Pancreas (tissue), 10 donors: Measurements from ENCODE around the gene DHRS2. TPM values are rescaled to one million over a fixed set of nuclear protein-coding genes. Genes with fewer than 3 reads are reported as not detected.

Experiments
- ATAC-seq, 4 donors: fragments of 200-7000 bp; cut with Tn5 transposase; one replicate each; pipeline versions ENCODE4 v1.8.0 to v1.9.1; 2020; ENCODE audit warnings: mild to moderate bottlenecking in 4 of 4, moderate library complexity in 4 of 4
- DNase-seq, 6 donors: peaks; one replicate each; pipeline ENCODE4 v3.0.0-alpha.2; 2020
- FAIRE-seq: peaks from 2 replicates; lab custom pipeline; 2012; peaks lifted over from hg19 to GRCh38; lab: Jason Lieb, UNC
- H3K27ac ChIP-seq, 4 donors: fragments of 200-600 bp; sonication (generic); 1 replicate in 3 of 4; 2 replicates in 1 of 4; pipeline versions ENCODE4 v1.5.0 to v1.8.0; 2020
- H3K27me3 ChIP-seq, 4 donors: fragments of 200-600 bp; one replicate each; pipeline ENCODE4 v1.8.0; 2021
- H3K36me3 ChIP-seq, 3 donors: fragments of 200-600 bp; sonication (generic) in 1 of 3; one replicate each; pipeline versions ENCODE4 v1.5.0 to v1.8.0; 2020 to 2021
- H3K4me1 ChIP-seq, 3 donors: fragments of 200-600 bp; one replicate each; pipeline ENCODE4 v1.8.0; 2021
- H3K4me3 ChIP-seq, 4 donors: fragments of 200-600 bp; sonication (generic) in 2 of 4; one replicate each; pipeline versions ENCODE4 v1.5.0 to v1.8.0; 2020 to 2021
- H3K9me3 ChIP-seq, 4 donors: fragments of 200-600 bp; one replicate each; pipeline ENCODE4 v1.8.0; 2021
- WGBS, 2 donors: extraction: QIAGEN DNeasy Blood & Tissue Kit; methylation state at CpG; one replicate each; pipeline ENCODE4 v1.1.7; 2013; 5-methylcytosine and 5-hydroxymethylcytosine counted together
- intact Hi-C, 3 donors: fragments of 100-400 bp; cut with DNase I; formaldehyde crosslinking; loops; one replicate each; pipeline versions ENCODE4 v1.11.1 to v1.14.2; 2022
- polyA plus RNA-seq, 2 donors: library from polyadenylated mRNA; stranded (reverse); fragments of 200-250 nt; gene quantifications; one replicate each; pipeline ENCODE4 v1.2.3, GENCODE V29; 2013
- total RNA-seq, 6 donors: library from RNA; stranded (reverse); fragmentation: NEBNext Ultra II Directional in 4 of 6; extraction: Animal tissue kit (Norgen Biotek cat#: 25700) in 4 of 6; gene quantifications; one replicate each; pipeline versions ENCODE4 v1.2.1 to v1.2.4, GENCODE V29; 2021 to 2023
- TF ChIP-seq, protein P1 (sequence below), 4 donors: fragments of 200-600 bp; sonication (generic) in 3 of 4; IDR thresholded peaks; one replicate each; pipeline versions ENCODE4 v1.5.0 to v1.8.0; 2021; ENCODE audit warnings: antibody characterized with exemption in 4 of 4
- donor health status: healthy with polysubstance abuse.
- donor health status: DM: no; HTN: no; CAD: no; lungs with moderate emphysema.
- donor health status: DM: no; HTN: no; CAD: no.
- donor health status: control.
- donor health status: control.
- donor health status: Bipolar disorder and iron deficiency.
- donor health status: DM: yes; HTN: yes; CAD: no.
- donor health status: DM: no; HTN: no; CAD: no.
- donor health status: DM: no; HTN: no; CAD: no.
- donor health status: DM: yes; HTN: yes; CAD: no.

DHRS2 gene
- total and polyA plus RNA-seq, 8 donors = 0.43 to 21.6 (median 4.8) TPM

DNA sequence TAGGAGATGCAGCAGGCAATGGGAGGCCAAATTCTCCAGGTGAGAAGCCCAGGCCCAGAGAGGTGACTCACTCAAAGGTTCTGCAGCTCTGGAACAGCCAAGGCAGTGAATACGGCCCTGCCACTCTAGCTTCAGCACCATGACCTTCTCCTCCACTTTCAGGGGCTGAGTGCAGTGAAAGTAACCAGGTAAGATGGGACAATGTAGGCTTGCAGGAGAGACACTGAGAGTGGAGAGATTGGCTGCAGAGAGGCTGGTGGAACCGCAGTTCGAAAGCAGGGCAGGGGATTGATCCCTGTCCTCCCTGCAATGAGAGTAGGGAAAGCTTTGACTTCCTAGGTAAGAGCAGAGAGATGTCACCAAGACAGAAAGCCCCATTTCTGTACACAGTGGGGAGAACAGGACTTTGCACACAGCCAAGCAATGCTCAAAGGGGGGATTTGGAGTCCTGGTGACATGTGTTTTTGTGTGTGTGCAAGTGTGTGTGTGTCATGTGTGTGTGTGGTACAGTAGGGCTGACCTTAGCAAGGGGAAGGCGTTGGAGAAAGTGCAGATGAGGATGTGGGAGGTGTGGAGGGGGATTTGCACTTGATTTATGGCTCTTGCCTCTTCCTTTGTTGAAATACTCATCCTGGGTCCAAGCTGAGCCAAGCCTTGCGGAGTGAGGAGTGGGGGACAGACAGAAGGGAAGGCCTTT lies 12.7 kb downstream of the DHRS2 start:
- Histone ChIP-seq H3K4me3 (no peak overlapping the region), H3K36me3 (no peaks in the 10 kb centered on the region), H3K27ac (no peak overlapping the region), H3K9me3 (no peaks in the 10 kb centered on the region), H3K4me1 (no peaks in the 10 kb centered on the region), H3K27me3 (no peaks in the 10 kb centered on the region)
- 77 to 93% methylated on average over 5 of the region's 5 CpGs for WGBS, 2 donors
- FAIRE-seq (no peak), ATAC-seq (no peak), DNase-seq (no peak)
- intact Hi-C loops = no loop called here
- TF ChIP-seq, protein P1, sequence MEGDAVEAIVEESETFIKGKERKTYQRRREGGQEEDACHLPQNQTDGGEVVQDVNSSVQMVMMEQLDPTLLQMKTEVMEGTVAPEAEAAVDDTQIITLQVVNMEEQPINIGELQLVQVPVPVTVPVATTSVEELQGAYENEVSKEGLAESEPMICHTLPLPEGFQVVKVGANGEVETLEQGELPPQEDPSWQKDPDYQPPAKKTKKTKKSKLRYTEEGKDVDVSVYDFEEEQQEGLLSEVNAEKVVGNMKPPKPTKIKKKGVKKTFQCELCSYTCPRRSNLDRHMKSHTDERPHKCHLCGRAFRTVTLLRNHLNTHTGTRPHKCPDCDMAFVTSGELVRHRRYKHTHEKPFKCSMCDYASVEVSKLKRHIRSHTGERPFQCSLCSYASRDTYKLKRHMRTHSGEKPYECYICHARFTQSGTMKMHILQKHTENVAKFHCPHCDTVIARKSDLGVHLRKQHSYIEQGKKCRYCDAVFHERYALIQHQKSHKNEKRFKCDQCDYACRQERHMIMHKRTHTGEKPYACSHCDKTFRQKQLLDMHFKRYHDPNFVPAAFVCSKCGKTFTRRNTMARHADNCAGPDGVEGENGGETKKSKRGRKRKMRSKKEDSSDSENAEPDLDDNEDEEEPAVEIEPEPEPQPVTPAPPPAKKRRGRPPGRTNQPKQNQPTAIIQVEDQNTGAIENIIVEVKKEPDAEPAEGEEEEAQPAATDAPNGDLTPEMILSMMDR (IDR thresholded peaks at IDR 0.05) = no peak

DNA sequence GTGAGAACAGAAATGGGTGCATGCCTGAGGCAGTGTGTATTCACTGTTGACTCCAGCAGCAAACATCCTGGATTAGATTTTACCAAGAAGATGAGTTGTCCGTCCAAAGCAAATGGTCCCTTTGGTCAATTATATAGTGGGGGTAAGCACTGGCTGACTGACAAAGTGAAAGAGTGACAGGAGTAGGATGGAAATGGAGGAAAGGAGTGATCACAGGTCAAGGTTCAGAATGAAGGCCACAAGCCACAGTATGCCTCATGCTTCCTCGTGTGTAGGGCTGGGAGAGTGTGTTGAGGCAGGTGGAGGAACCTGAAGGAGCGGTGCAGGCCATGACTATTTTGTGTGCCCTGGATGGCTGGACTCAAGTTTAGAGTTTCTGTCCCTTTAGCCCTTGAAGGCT lies 14.3 kb downstream of the DHRS2 start:
- FAIRE-seq = no peak
- TF ChIP-seq, protein P1 (IDR thresholded peaks at IDR 0.05) = no peak
- no peaks in the 10 kb centered on the region for H3K9me3 ChIP-seq
- H3K36me3 ChIP-seq = no peaks in the 10 kb centered on the region
- intact Hi-C loops = no loop called here
- H3K27ac ChIP-seq = no peak overlapping the region
- no peaks in the 10 kb centered on the region for H3K4me1 ChIP-seq
- no peak overlapping the region for H3K4me3 ChIP-seq
- no peak for DNase-seq
- 86 to 87% methylated on average over 3 of the region's 3 CpGs for WGBS, 2 donors
- H3K27me3 ChIP-seq = no peaks in the 10 kb centered on the region
- ATAC-seq = no peak

DNA sequence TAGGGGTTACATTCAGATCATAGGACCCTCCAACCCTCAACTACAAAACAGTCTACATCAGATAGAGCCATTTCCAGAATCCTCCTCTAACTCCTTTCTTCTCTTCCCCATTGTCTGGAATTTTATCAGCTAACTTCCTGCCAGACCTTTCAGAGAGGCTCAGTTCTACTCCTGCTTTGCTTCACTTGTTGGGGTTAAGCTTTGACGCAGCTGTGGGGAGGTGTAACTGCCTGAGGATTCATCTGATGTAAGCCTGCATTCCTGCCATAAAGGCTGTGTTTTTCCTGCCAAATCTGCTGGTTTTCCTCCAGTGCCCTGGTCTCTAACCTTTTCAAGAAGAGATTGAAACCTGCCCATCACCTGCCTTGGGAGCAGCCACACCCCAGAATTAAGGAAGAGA lies 16.9 kb downstream of the DHRS2 start:
- DNase-seq (no peak), ATAC-seq (no peak), FAIRE-seq (no peak)
- Histone ChIP-seq H3K4me3 (no peak overlapping the region), H3K36me3 (no peaks in the 10 kb centered on the region), H3K9me3 (no peaks in the 10 kb centered on the region), H3K27ac (no peak overlapping the region), H3K27me3 (no peaks in the 10 kb centered on the region), H3K4me1 (no peaks in the 10 kb centered on the region)
- WGBS, 2 donors = 93 to 96% methylated on average over 1 of the region's 1 CpG
- intact Hi-C loops = no loop called here
- TF ChIP-seq, protein P1 (IDR thresholded peaks at IDR 0.05) = no peak

DNA sequence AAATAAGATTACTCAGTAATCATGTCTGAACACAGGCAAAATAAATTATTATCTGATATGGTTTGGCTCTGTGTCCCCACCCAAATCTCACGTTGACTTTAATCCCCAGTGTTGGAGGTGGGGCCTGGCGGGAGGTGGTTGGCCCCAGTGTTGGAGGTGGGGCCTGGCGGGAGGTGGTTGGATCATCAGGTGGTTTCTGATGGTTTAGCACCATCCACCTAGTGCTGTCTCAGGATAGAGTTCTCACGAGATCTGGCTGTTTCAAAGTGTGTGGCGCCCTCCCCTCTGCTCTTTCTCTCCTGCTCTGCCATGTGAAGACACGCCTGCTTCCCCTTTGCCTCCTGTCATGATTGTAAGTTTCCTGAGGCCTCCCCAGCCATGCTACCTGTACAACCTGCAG lies 18.1 kb downstream of the DHRS2 start:
- ATAC-seq (no peak), FAIRE-seq (no peak), DNase-seq (no peak)
- H3K27me3 ChIP-seq = no peaks in the 10 kb centered on the region
- no peak overlapping the region for H3K4me3 ChIP-seq
- TF ChIP-seq, protein P1 (IDR thresholded peaks at IDR 0.05) = no peak
- WGBS, 2 donors = 81 to 88% methylated on average over 6 of the region's 6 CpGs
- no peaks in the 10 kb centered on the region for H3K9me3 ChIP-seq
- intact Hi-C loops = loop anchor here in 1 of 3 donors (2.0 kb wide), 1 partner anchor 19 kb away; no protein-coding TSS in a partner anchor
- no peak overlapping the region for H3K27ac ChIP-seq
- no peaks in the 10 kb centered on the region for H3K4me1 ChIP-seq
- H3K36me3 ChIP-seq = no peaks in the 10 kb centered on the region

DNA sequence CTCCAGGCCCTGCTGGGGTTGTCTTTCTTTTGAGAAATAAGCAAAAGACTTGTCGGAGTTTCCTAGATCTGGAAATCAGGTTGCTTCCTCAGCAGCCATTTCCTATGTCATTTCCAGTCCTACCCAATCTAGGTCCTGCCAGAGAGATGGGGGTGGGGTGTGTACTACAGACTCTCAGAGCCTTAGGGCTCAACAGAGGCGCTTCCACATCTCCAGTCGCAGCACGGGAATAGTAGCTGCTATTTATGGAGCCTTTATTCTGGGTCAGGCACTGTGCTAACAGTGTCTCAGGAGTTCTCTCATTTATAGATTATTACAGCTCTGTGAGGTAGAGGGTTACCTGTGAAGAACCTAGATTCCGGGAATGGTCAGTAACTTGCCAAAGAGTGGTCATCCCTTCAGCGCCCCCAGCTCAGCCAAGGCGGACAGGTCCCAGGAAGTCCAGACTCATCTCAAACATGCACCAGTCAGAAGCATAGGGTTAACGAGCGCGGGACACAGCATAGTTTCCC lies 21.9 kb downstream of the DHRS2 start:
- intact Hi-C loops = no loop called here
- FAIRE-seq (no peak), ATAC-seq (no peak), DNase-seq (no peak)
- no peaks in the 10 kb centered on the region for H3K9me3 ChIP-seq
- 76 to 83% methylated on average over 10 of the region's 10 CpGs for WGBS, 2 donors
- H3K4me3 ChIP-seq = no peak overlapping the region
- TF ChIP-seq, protein P1 (IDR thresholded peaks at IDR 0.05) = no peak
- no peaks in the 10 kb centered on the region for H3K36me3 ChIP-seq
- no peaks in the 10 kb centered on the region for H3K4me1 ChIP-seq
- H3K27ac ChIP-seq = no peak overlapping the region
- H3K27me3 ChIP-seq = no peaks in the 10 kb centered on the region
